Suprapubic skin (tissue), 4 donors: ENCODE results near the gene SCTR. TPM values are rescaled to one million over a fixed set of nuclear protein-coding genes. Genes with fewer than 3 reads are reported as not detected.
"Not testable (repeated sequence)": the region's sequence is repeated elsewhere in the genome, so short reads cannot be mapped to it uniquely, and the experiment has no call there.

Experiments used
- DNase-seq, 2 donors: peaks; one replicate each; pipeline ENCODE4 v3.0.0-alpha.2; 2019; ENCODE audit warnings: low spot score in 2 of 2
- H3K27ac ChIP-seq: fragments of 200-600 bp; sonication (generic); one replicate; pipeline ENCODE4 v1.5.1; 2019
- H3K27me3 ChIP-seq: fragments of 200-600 bp; sonication (generic); one replicate; pipeline ENCODE4 v1.5.1; 2019
- H3K36me3 ChIP-seq: fragments of 200-600 bp; sonication (generic); one replicate; pipeline ENCODE4 v1.5.1; 2019
- H3K4me1 ChIP-seq: fragments of 200-600 bp; sonication (generic); one replicate; pipeline ENCODE4 v1.5.1; 2019
- H3K4me3 ChIP-seq: fragments of 200-600 bp; sonication (generic); one replicate; pipeline ENCODE4 v1.5.1; 2019; ENCODE audit warnings: mild to moderate bottlenecking
- H3K9me3 ChIP-seq: fragments of 200-600 bp; sonication (generic); one replicate; pipeline ENCODE4 v1.5.1; 2019
- CTCF ChIP-seq, 2 donors: fragments of 200-600 bp in 1 of 2; fragments of 450-650 bp in 1 of 2; sonication (generic) in 1 of 2; IDR thresholded peaks; one replicate each; pipeline ENCODE4 v1.5.1; 2016 to 2019; ENCODE audit warnings: antibody characterized with exemption in 2 of 2, mild to moderate bottlenecking in 1 of 2, moderate library complexity in 1 of 2
- EP300 ChIP-seq: sonication (generic); formaldehyde crosslinking; IDR thresholded peaks from one replicate; pipeline ENCODE4 v1.6.1; 2017; ENCODE audit warnings: antibody characterized with exemption
- POLR2A ChIP-seq, 2 donors: fragments of 450-650 bp; IDR thresholded peaks; one replicate each; pipeline ENCODE4 v1.6.1; 2017; ENCODE audit warnings: antibody characterized with exemption in 2 of 2, mild to moderate bottlenecking in 2 of 2, moderate library complexity in 2 of 2
- POLR2AphosphoS5 ChIP-seq, 3 donors: sonication (generic); formaldehyde crosslinking; IDR thresholded peaks; one replicate each; pipeline ENCODE4 v1.6.1; 2017; ENCODE audit warnings: antibody characterized with exemption in 3 of 3
- WGBS: methylation state at CpG from one replicate; pipeline ENCODE4 v1.1.5; 2018; 5-methylcytosine and 5-hydroxymethylcytosine counted together
- total RNA-seq, 4 donors: library from RNA; depleted of rRNA; stranded (reverse); fragments of >200 nt; gene quantifications; one replicate each; pipeline ENCODE4 v1.1.0, GENCODE V29; 2016

Gene SCTR
- total RNA-seq, 4 donors from 2014 or later = not detected

- H3K27ac ChIP-seq = no peak overlapping the region
- H3K27me3 ChIP-seq = no peaks in the 10 kb centered on the region
- TF ChIP-seq POLR2AphosphoS5 (IDR thresholded peaks at IDR 0.05) (no peak), EP300 (no peak), POLR2A (IDR thresholded peaks at IDR 0.05) (no peak), CTCF (IDR thresholded peaks at IDR 0.05) (no peak)
- WGBS = 51% methylated on average over 5 of the region's 5 CpGs
- no peaks in the 10 kb centered on the region for H3K9me3 ChIP-seq
- no peak overlapping the region for H3K4me3 ChIP-seq
- H3K4me1 ChIP-seq = peaks cover 13% of the 10 kb centered on the region
- H3K36me3 ChIP-seq = no peaks in the 10 kb centered on the region
- DNase-seq = peak in 1 of 2 donors; percentile 77
Measured at GRCh38 chr2:119408221-119408619, 116.1 kb downstream of the SCTR start.

GRCh38 chr2:119407430-119408220 is 116.7 kb downstream of the SCTR start:
- Histone ChIP-seq H3K4me3 (no peak overlapping the region), H3K27me3 (no peaks in the 10 kb centered on the region), H3K4me1 (peaks cover 18% of the 10 kb centered on the region), H3K36me3 (no peaks in the 10 kb centered on the region), H3K9me3 (no peaks in the 10 kb centered on the region), H3K27ac (no peak overlapping the region)
- TF ChIP-seq POLR2AphosphoS5 (IDR thresholded peaks at IDR 0.05) (no peak), CTCF (IDR thresholded peaks at IDR 0.05) (peak; percentile 67 to 78), POLR2A (IDR thresholded peaks at IDR 0.05) (no peak), EP300 (no peak)
- no peak for DNase-seq
- 63% methylated on average over 7 of the region's 7 CpGs for WGBS

- no peak for DNase-seq
- TF ChIP-seq EP300 (no peak), POLR2A (IDR thresholded peaks at IDR 0.05) (no peak), CTCF (IDR thresholded peaks at IDR 0.05) (no peak), POLR2AphosphoS5 (IDR thresholded peaks at IDR 0.05) (no peak)
Measured at GRCh38 chr2:119405151-119405550, 119.1 kb downstream of the SCTR start.

GRCh38 chr2:119403618-119404017 is 120.7 kb downstream of the SCTR start:
- peaks cover 20% of the 10 kb centered on the region for H3K4me1 ChIP-seq
- H3K27ac ChIP-seq, H3K27me3 ChIP-seq, H3K9me3 ChIP-seq, DNase-seq, H3K36me3 ChIP-seq, H3K4me3 ChIP-seq: not testable (repeated sequence)
- WGBS = 90% methylated on average over 12 of the region's 12 CpGs

More at GRCh38 chr2:119405151-119405550, 119.1 kb downstream of the SCTR start:
- Histone ChIP-seq H3K4me1 (peaks cover 20% of the 10 kb centered on the region), H3K27me3 (no peaks in the 10 kb centered on the region), H3K36me3 (no peaks in the 10 kb centered on the region), H3K4me3 (no peak overlapping the region), H3K9me3 (no peaks in the 10 kb centered on the region), H3K27ac (no peak overlapping the region)
- WGBS = 100% methylated on average over 2 of the region's 2 CpGs

GRCh38 chr2:119402645-119403560 is 121.4 kb downstream of the SCTR start:
- H3K9me3 ChIP-seq = no peaks in the 10 kb centered on the region
- peaks cover 16% of the 10 kb centered on the region for H3K4me1 ChIP-seq
- no peak overlapping the region for H3K27ac ChIP-seq
- no peaks in the 10 kb centered on the region for H3K27me3 ChIP-seq
- no peaks in the 10 kb centered on the region for H3K36me3 ChIP-seq
- TF ChIP-seq POLR2AphosphoS5 (IDR thresholded peaks at IDR 0.05) (no peak), POLR2A (IDR thresholded peaks at IDR 0.05) (no peak), EP300 (no peak), CTCF (IDR thresholded peaks at IDR 0.05) (no peak)
- H3K4me3 ChIP-seq = no peak overlapping the region
- WGBS = 65% methylated on average over 10 of the region's 10 CpGs
- no peak for DNase-seq
